Natural killer cell (primary cell): ENCODE results near the gene BPI. TPM values are rescaled to one million over a fixed set of nuclear protein-coding genes. Genes with fewer than 3 reads are reported as not detected.

Experiments used
- ATAC-seq, 3 donors: fragments of 150-1000 bp in 2 of 3; fragments of 200-7000 bp in 1 of 3; cut with Tn5 transposase; 1 replicate in 1 of 3; 2 replicates in 2 of 3; pipeline ENCODE4 v1.10.0; 2021; ENCODE audit warnings: mild to moderate bottlenecking in 2 of 3, moderate library complexity in 2 of 3
- DNase-seq, 2 donors: peaks; one replicate each; pipeline versions ENCODE4 v3.0.0 to v3.0.0-alpha.2; 2013 to 2021; ENCODE audit warnings: mixed read lengths in 1 of 2
- H3K27ac ChIP-seq: one replicate; pipeline ENCODE4 v1.5.1; 2013; ENCODE audit warnings: mild to moderate bottlenecking, low read length
- H3K27me3 ChIP-seq: one replicate; pipeline ENCODE4 v1.6.1; 2013; ENCODE audit warnings: low read length; ENCODE audit not compliant: control insufficient read depth, insufficient read depth
- H3K36me3 ChIP-seq: one replicate; pipeline ENCODE4 v1.6.1; 2013; ENCODE audit warnings: low read length; ENCODE audit not compliant: control insufficient read depth, insufficient read depth
- H3K4me1 ChIP-seq: one replicate; pipeline ENCODE4 v1.6.1; 2013; ENCODE audit warnings: low read length; ENCODE audit not compliant: control insufficient read depth, insufficient read depth
- H3K4me3 ChIP-seq: one replicate; pipeline ENCODE4 v1.5.1; 2013; ENCODE audit warnings: low read length
- H3K9me3 ChIP-seq: one replicate; pipeline ENCODE4 v1.6.1; 2013; ENCODE audit warnings: low read length; ENCODE audit not compliant: control insufficient read depth, insufficient read depth
- H3K27ac Mint-ChIP-seq, 2 donors: one replicate each; pipeline ENCODE4 v1.8.0; 2022; ENCODE audit warnings: mild to moderate bottlenecking in 2 of 2, mixed read lengths in 2 of 2, moderate library complexity in 1 of 2
- H3K27me3 Mint-ChIP-seq, 2 donors: one replicate each; pipeline ENCODE4 v1.8.0; 2022; ENCODE audit warnings: low read depth in 2 of 2, mixed read lengths in 2 of 2
- H3K36me3 Mint-ChIP-seq: one replicate; pipeline ENCODE4 v1.8.0; 2022; ENCODE audit warnings: mixed read lengths
- H3K4me1 Mint-ChIP-seq, 2 donors: one replicate each; pipeline ENCODE4 v1.8.0; 2022; ENCODE audit warnings: mixed read lengths in 2 of 2
- H3K4me3 Mint-ChIP-seq: one replicate; pipeline ENCODE4 v1.8.0; 2022; ENCODE audit warnings: mild to moderate bottlenecking, moderate library complexity, mixed read lengths
- H3K9me3 Mint-ChIP-seq, 2 donors: one replicate each; pipeline ENCODE4 v1.8.0; 2022; ENCODE audit warnings: mixed read lengths in 2 of 2
- WGBS: methylation state at CpG from one replicate; pipeline ENCODE4 v1.1.7; 2013; ENCODE audit warnings: missing lambda C conversion rate; ENCODE audit not compliant: insufficient coverage; 5-methylcytosine and 5-hydroxymethylcytosine counted together
- intact Hi-C: fragments of 100-400 bp; cut with micrococcal nuclease; formaldehyde crosslinking; loops from one replicate; pipeline ENCODE4 v1.14.2; 2022
- total RNA-seq, 4 donors: library from RNA; stranded (reverse); fragments of 120-200 nt in 1 of 4; gene quantifications; one replicate each; pipeline versions ENCODE4 v1.2.3 to v1.2.4, GENCODE V29; 2013 to 2022
- TF ChIP-seq, protein P1 (sequence below): fragments of 200-600 bp; IDR thresholded peaks from one replicate; pipeline ENCODE4 v1.8.0; 2022; ENCODE audit warnings: antibody characterized with exemption

The BPI gene
- total RNA-seq, 3 donors from 2014 or later (not counting 1 experiment from before 2014, with no cell fraction given) = 0.20 TPM; not detected in 2

- Histone ChIP-seq H3K27me3 (peaks cover 2% of the 10 kb centered on the region), H3K9me3 (peaks cover 7% of the 10 kb centered on the region), H3K36me3 (no peaks in the 10 kb centered on the region), H3K27ac (no peak overlapping the region), H3K4me1 (no peaks in the 10 kb centered on the region), H3K4me3 (no peak overlapping the region)
- Mint-ChIP-seq H3K36me3 (peaks cover 16% of the 10 kb centered on the region), H3K9me3 (peaks cover 5 to 6% of the 10 kb centered on the region in 2 donors), H3K27me3 (peaks cover 19 to 21% of the 10 kb centered on the region in 2 donors), H3K4me1 (peaks cover 5 to 8% of the 10 kb centered on the region in 2 donors), H3K4me3 (no peak overlapping the region), H3K27ac (no peak overlapping the region)
- no peak for ATAC-seq
- 85% methylated on average over 5 of the region's 8 CpGs for WGBS
- DNase-seq = no peak
- intact Hi-C loops = no loop called here
- TF ChIP-seq, protein P1, sequence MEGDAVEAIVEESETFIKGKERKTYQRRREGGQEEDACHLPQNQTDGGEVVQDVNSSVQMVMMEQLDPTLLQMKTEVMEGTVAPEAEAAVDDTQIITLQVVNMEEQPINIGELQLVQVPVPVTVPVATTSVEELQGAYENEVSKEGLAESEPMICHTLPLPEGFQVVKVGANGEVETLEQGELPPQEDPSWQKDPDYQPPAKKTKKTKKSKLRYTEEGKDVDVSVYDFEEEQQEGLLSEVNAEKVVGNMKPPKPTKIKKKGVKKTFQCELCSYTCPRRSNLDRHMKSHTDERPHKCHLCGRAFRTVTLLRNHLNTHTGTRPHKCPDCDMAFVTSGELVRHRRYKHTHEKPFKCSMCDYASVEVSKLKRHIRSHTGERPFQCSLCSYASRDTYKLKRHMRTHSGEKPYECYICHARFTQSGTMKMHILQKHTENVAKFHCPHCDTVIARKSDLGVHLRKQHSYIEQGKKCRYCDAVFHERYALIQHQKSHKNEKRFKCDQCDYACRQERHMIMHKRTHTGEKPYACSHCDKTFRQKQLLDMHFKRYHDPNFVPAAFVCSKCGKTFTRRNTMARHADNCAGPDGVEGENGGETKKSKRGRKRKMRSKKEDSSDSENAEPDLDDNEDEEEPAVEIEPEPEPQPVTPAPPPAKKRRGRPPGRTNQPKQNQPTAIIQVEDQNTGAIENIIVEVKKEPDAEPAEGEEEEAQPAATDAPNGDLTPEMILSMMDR = no peak
Measured at GRCh38 chr20:38334016-38334415, 30.1 kb downstream of the BPI start.

GRCh38 chr20:38336726-38337125, 32.8 kb downstream of the BPI start:
- H3K9me3 ChIP-seq = peaks cover 7% of the 10 kb centered on the region
- intact Hi-C loops = no loop called here
- Mint-ChIP-seq H3K4me1 (peaks cover 5 to 8% of the 10 kb centered on the region in 2 donors), H3K4me3 (no peak overlapping the region), H3K9me3 (peaks cover 5 to 6% of the 10 kb centered on the region in 2 donors), H3K36me3 (peaks cover 16% of the 10 kb centered on the region), H3K27ac (no peak overlapping the region), H3K27me3 (peaks cover 15 to 19% of the 10 kb centered on the region in 2 donors)
- 54% methylated on average over 7 of the region's 7 CpGs for WGBS
- ATAC-seq (no peak), DNase-seq (no peak)
- no peak overlapping the region for H3K27ac ChIP-seq
- no peaks in the 10 kb centered on the region for H3K4me1 ChIP-seq
- H3K4me3 ChIP-seq = no peak overlapping the region
- no peaks in the 10 kb centered on the region for H3K36me3 ChIP-seq
- peaks cover 2% of the 10 kb centered on the region for H3K27me3 ChIP-seq
- TF ChIP-seq, protein P1 = no peak

DNA sequence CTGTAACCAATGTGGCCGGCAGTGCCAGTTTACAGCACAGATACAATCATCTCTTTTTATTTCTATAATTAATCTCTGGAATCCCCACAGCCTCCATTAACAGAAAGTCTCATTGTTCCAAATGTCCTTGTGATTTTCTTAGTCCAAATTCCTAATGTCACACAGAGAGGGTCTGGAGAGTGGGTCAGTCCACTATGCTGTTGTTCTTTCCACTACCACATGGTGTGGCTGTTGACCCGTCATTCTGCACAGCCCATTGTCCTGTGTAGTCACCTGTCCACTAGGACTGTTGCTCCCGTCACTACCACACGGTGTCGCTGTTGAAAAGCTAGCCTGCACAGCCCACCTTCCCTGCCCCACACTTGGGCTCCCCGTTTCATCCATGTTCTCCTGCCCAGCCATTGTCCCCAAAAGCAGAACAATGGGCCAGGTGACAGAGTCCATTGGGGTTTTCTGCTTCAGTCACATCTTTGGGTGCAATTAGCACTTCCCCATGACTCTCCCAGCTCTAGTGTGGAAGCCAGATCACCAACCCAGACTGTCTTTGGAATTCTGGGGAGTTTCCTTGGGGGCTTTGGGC, 33.7 kb downstream of the BPI start:
- H3K36me3 ChIP-seq = no peaks in the 10 kb centered on the region
- Mint-ChIP-seq H3K9me3 (peaks cover 5 to 6% of the 10 kb centered on the region in 2 donors), H3K27ac (no peak overlapping the region), H3K4me3 (no peak overlapping the region), H3K4me1 (peaks cover 5 to 8% of the 10 kb centered on the region in 2 donors), H3K36me3 (peaks cover 16% of the 10 kb centered on the region), H3K27me3 (peaks cover 11 to 15% of the 10 kb centered on the region in 2 donors)
- no peak for DNase-seq
- intact Hi-C loops = no loop called here
- H3K27ac ChIP-seq = no peak overlapping the region
- peaks cover 7% of the 10 kb centered on the region for H3K9me3 ChIP-seq
- peaks cover 2% of the 10 kb centered on the region for H3K27me3 ChIP-seq
- H3K4me3 ChIP-seq = no peak overlapping the region
- no peaks in the 10 kb centered on the region for H3K4me1 ChIP-seq
- ATAC-seq = no peak
- 50% methylated on average over 6 of the region's 6 CpGs for WGBS
- TF ChIP-seq, protein P1 = no peak
